H9 (cell line): ENCODE measurements around the gene SCN8A. TPM values are rescaled to one million over a fixed set of nuclear protein-coding genes. Genes with fewer than 3 reads are reported as not detected.

Source experiments
- DNase-seq: peaks from one replicate; pipeline ENCODE4 v3.0.0-alpha.2; 2017
- H2AFZ ChIP-seq: one replicate; pipeline ENCODE4 v1.6.1; 2013; ENCODE audit warnings: mild to moderate bottlenecking, low read length, control low read depth, moderate library complexity
- H2AK5ac ChIP-seq: 2 replicates; pipeline ENCODE4 v1.6.1; 2013; ENCODE audit warnings: low read length, control low read depth, mixed read lengths; ENCODE audit not compliant: insufficient read length
- H2BK120ac ChIP-seq: one replicate; pipeline ENCODE4 v1.6.1; 2013; ENCODE audit warnings: low read depth, mild to moderate bottlenecking, low read length, control low read depth, inconsistent platforms; ENCODE audit not compliant: poor library complexity, severe bottlenecking
- H2BK12ac ChIP-seq: 2 replicates; pipeline ENCODE4 v1.6.1; 2013; ENCODE audit warnings: low read length, control low read depth, mixed read lengths, low read depth; ENCODE audit not compliant: insufficient read length
- H2BK15ac ChIP-seq: 2 replicates; pipeline ENCODE4 v1.6.1; 2013; ENCODE audit warnings: low read depth, low read length, control low read depth
- H2BK20ac ChIP-seq: one replicate; pipeline ENCODE4 v1.6.1; 2013; ENCODE audit warnings: low read depth, mild to moderate bottlenecking, low read length, control low read depth, inconsistent platforms; ENCODE audit not compliant: poor library complexity, severe bottlenecking
- H2BK5ac ChIP-seq: 2 replicates; pipeline ENCODE4 v1.6.1; 2013; ENCODE audit warnings: low read length, control low read depth, mixed read lengths; ENCODE audit not compliant: insufficient read length
- H3K14ac ChIP-seq: 2 replicates; pipeline ENCODE4 v1.6.1; 2013; ENCODE audit warnings: low read length, control low read depth; ENCODE audit not compliant: insufficient read depth
- H3K18ac ChIP-seq: 2 replicates; pipeline ENCODE4 v1.6.1; 2013; ENCODE audit warnings: low read depth, mild to moderate bottlenecking, mixed read lengths, low read length, control low read depth; ENCODE audit not compliant: insufficient read length
- H3K23ac ChIP-seq: 2 replicates; pipeline ENCODE4 v1.6.1; 2013; ENCODE audit warnings: low read length, control low read depth, mixed read lengths, low read depth; ENCODE audit not compliant: insufficient read length
- H3K23me2 ChIP-seq: 2 replicates; pipeline ENCODE4 v1.6.1; 2013; ENCODE audit warnings: low read depth, mild to moderate bottlenecking, mixed read lengths, low read length, control low read depth; ENCODE audit not compliant: insufficient read length, poor library complexity, severe bottlenecking
- H3K27ac ChIP-seq: 2 replicates; pipeline ENCODE4 v1.5.1; 2013; ENCODE audit warnings: low read length, control low read depth, mixed read lengths, low read depth; ENCODE audit not compliant: insufficient read length
- H3K27me3 ChIP-seq: 2 replicates; pipeline ENCODE4 v1.6.1; 2013; ENCODE audit warnings: low read length, control low read depth, inconsistent platforms; ENCODE audit not compliant: insufficient read depth
- H3K4ac ChIP-seq: 2 replicates; pipeline ENCODE4 v1.6.1; 2013; ENCODE audit warnings: low read depth, mild to moderate bottlenecking, control low read depth, inconsistent platforms, low read length, moderate library complexity
- H3K4me1 ChIP-seq: 2 replicates; pipeline ENCODE4 v1.6.1; 2013; ENCODE audit warnings: low read length, control low read depth, inconsistent platforms; ENCODE audit not compliant: insufficient read depth
- H3K4me2 ChIP-seq: 2 replicates; pipeline ENCODE4 v1.6.1; 2013; ENCODE audit warnings: low read length, control low read depth, mixed read lengths; ENCODE audit not compliant: insufficient read length, insufficient read depth
- H3K56ac ChIP-seq: 2 replicates; pipeline ENCODE4 v1.6.1; 2013; ENCODE audit warnings: low read depth, mild to moderate bottlenecking, mixed read lengths, low read length, control low read depth; ENCODE audit not compliant: insufficient read length
- H3K79me1 ChIP-seq: 2 replicates; pipeline ENCODE4 v1.6.1; 2013; ENCODE audit warnings: low read depth, mild to moderate bottlenecking, moderate library complexity, low read length, control low read depth, inconsistent platforms; ENCODE audit not compliant: insufficient read depth, poor library complexity, severe bottlenecking
- H3K79me2 ChIP-seq: 2 replicates; pipeline ENCODE4 v1.6.1; 2013; ENCODE audit warnings: low read length, control low read depth, inconsistent platforms; ENCODE audit not compliant: insufficient read depth
- H3K9ac ChIP-seq: 2 replicates; pipeline ENCODE4 v1.6.1; 2013; ENCODE audit warnings: low read length, control low read depth, mixed read lengths; ENCODE audit not compliant: insufficient read length; ENCODE audit errors: extremely low read depth
- H3K9me3 ChIP-seq: one replicate; pipeline ENCODE4 v1.6.1; 2013; ENCODE audit warnings: low read depth, low read length, inconsistent platforms; ENCODE audit not compliant: control insufficient read depth
- H3T11ph ChIP-seq: one replicate; pipeline ENCODE4 v1.6.1; 2013; ENCODE audit warnings: mild to moderate bottlenecking, low read length, control low read depth, inconsistent platforms
- H4K20me1 ChIP-seq: one replicate; pipeline ENCODE4 v1.6.1; 2013; ENCODE audit not compliant: control insufficient read depth, insufficient read length, insufficient read depth
- H4K5ac ChIP-seq: 2 replicates; pipeline ENCODE4 v1.6.1; 2013; ENCODE audit warnings: low read depth, mild to moderate bottlenecking, mixed read lengths, low read length, control low read depth; ENCODE audit not compliant: insufficient read length
- H4K8ac ChIP-seq: replicated peaks from 2 replicates; pipeline ENCODE4 v1.6.1; 2013; ENCODE audit warnings: low read length, control low read depth, mixed read lengths, low read depth; ENCODE audit not compliant: insufficient read length
- H4K91ac ChIP-seq: 2 replicates; pipeline ENCODE4 v1.6.1; 2013; ENCODE audit warnings: low read depth, mild to moderate bottlenecking, moderate library complexity, mixed read lengths, low read length, control low read depth; ENCODE audit not compliant: insufficient read length
- H3K27ac Mint-ChIP-seq, 3 experiments: 2 replicates in 2 of 3; 3 replicates in 1 of 3; pipeline ENCODE4 v1.8.0; 2020 to 2021; ENCODE audit warnings: mixed read lengths in 3 of 3, mild to moderate bottlenecking in 1 of 3, moderate library complexity in 1 of 3
- H3K27me3 Mint-ChIP-seq: 2 replicates; pipeline ENCODE4 v1.8.0; 2021; ENCODE audit warnings: low read depth, mild to moderate bottlenecking, moderate library complexity, mixed read lengths
- H3K36me3 Mint-ChIP-seq, 3 experiments: 2 replicates in 2 of 3; 3 replicates in 1 of 3; pipeline ENCODE4 v1.8.0; 2020 to 2021; ENCODE audit warnings: low read depth in 3 of 3, mixed read lengths in 3 of 3; ENCODE audit not compliant: insufficient read depth in 1 of 3
- H3K4me1 Mint-ChIP-seq, 2 experiments: 2 replicates each; pipeline ENCODE4 v1.8.0; 2020; ENCODE audit warnings: mixed read lengths in 2 of 2
- H3K4me3 Mint-ChIP-seq, 2 experiments: 2 replicates in 1 of 2; 3 replicates in 1 of 2; pipeline ENCODE4 v1.8.0; 2020 to 2021; ENCODE audit warnings: mild to moderate bottlenecking in 2 of 2, mixed read lengths in 2 of 2, moderate library complexity in 1 of 2
- H3K9me3 Mint-ChIP-seq, 2 experiments: 2 replicates in 1 of 2; 3 replicates in 1 of 2; pipeline ENCODE4 v1.8.0; 2020; ENCODE audit warnings: mild to moderate bottlenecking in 2 of 2, mixed read lengths in 2 of 2, moderate library complexity in 1 of 2
- CTCF ChIP-seq: fragments of 200-600 bp; sonication (generic); conservative IDR thresholded peaks from 3 replicates; pipeline ENCODE4 v1.8.0; 2021; ENCODE audit warnings: antibody characterized with exemption, mild to moderate bottlenecking
- WGBS: extraction: QIAGEN DNeasy Blood & Tissue Kit; methylation state at CpG from one replicate; pipeline ENCODE4 v1.1.7; 2013; ENCODE audit warnings: missing lambda C conversion rate, low lambda C conversion rate, mixed read lengths; ENCODE audit not compliant: insufficient read length; ENCODE audit errors: extremely low coverage; 5-methylcytosine and 5-hydroxymethylcytosine counted together
- total RNA-seq: library from RNA; stranded (reverse); gene quantifications from 2 replicates; pipeline ENCODE4 v1.2.1, GENCODE V29; 2021

The SCN8A gene
- total RNA-seq, 1 experiment from 2014 or later: 15.2 TPM

DNA sequence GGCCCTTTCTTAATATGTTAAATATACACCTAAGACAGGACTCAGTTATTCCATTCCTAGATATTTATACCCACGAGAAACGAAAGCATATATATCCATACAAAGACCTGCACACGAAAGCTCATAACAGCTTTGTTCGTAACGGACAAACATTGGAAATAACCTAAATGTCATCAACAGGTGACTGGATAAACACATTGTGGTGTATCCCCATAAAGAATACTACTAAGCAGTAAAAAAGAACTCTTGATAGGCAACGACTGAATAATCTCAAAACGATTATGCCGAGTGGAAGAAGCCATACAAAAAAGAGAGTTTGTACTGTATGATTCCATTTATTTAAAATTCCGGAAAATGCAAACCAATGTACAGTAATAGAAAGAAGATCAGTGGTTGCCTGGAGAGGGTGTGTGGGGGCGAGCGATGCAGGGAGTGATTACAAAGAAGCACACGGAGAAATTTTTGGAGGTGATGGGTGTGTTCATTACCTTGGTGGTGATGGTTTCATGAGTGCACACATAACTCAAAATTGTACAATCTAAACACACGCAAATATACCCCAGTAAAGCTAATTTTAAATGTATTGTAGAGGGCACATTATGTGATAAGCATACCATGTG, 1.4 kb upstream of the SCN8A start:
- Histone ChIP-seq H3K23ac (no peak overlapping the region), H3K9ac (no peak overlapping the region), H3T11ph (no peak overlapping the region), H2BK20ac (no peak overlapping the region), H3K27me3 (no peaks in the 10 kb centered on the region), H3K56ac (no peak overlapping the region), H3K23me2 (peaks cover 4% of the 10 kb centered on the region), H3K9me3 (no peaks in the 10 kb centered on the region), H4K20me1 (no peaks in the 10 kb centered on the region), H2BK12ac (no peak overlapping the region), H4K8ac (no peak overlapping the region), H3K14ac (no peak overlapping the region), H3K27ac (no peak overlapping the region), H4K91ac (no peak overlapping the region), H2BK5ac (no peak overlapping the region), H3K18ac (no peak overlapping the region), H2AK5ac (no peak overlapping the region), H3K4ac (no peak overlapping the region), H3K79me2 (peaks cover 7% of the 10 kb centered on the region; the same call in 1 of the 2 replicates), H3K4me2 (peak overlapping the region; percentile 23), H4K5ac (no peak overlapping the region), H2BK120ac (no peak overlapping the region), H3K79me1 (no peaks in the 10 kb centered on the region), H2AFZ (no peak overlapping the region), H2BK15ac (no peak overlapping the region), H3K4me1 (peaks cover 2% of the 10 kb centered on the region; the same call in 1 of the 2 replicates)
- Mint-ChIP-seq H3K9me3 (no peaks in the 10 kb centered on the region; a peak in 1 of 5 replicates), H3K36me3 (peaks cover 1 to 6% (median 1%) of the 10 kb centered on the region in 3 experiments; a peak in 5 of 7 replicates), H3K4me1 (peaks cover 26 to 29% of the 10 kb centered on the region in 2 experiments), H3K27me3 (peaks cover 21% of the 10 kb centered on the region), H3K4me3 (peak overlapping the region; percentile 78 to 86), H3K27ac (no peak overlapping the region)
- no peak for DNase-seq
- TF ChIP-seq CTCF: no peak
- WGBS: no CpG with 5 or more reads among the region's 13 CpGs
